ENCODE results near the gene NUP58. TPM values are rescaled to one million over a fixed set of nuclear protein-coding genes. Genes with fewer than 3 reads are reported as not detected.

NUP58 gene
- total RNA-seq, 1 donor from 2014 or later, result 37.7 TPM

DNA sequence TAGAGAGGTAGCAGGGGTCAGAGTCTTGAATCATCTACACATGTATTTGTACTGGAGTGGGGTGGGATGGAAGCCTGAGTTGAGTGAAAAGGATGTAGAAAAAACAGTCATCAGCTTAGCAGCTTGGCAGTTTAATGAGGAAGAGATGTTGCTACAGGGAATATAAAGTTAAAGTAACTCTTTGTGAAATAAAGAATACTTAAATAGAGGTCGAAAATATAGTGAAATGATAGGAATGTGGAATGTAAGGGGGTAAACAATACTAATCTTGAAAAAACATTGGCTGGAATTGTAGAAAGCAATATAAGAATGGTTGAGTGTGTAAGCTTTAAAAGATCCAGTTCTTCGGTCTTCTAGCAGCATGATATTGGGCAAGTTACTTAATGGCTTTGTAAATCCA is 22.7 kb downstream of the NUP58 start:
- no peak for DNase-seq (ENCODE audit: low spot score)
- Mint-ChIP-seq H3K36me3 (ENCODE audit: low read depth) (peaks cover 17% of the 10 kb centered on the region), H3K27ac (ENCODE audit: unreplicated experiment) (peak overlapping the region; percentile 49), H3K4me3 (ENCODE audit: unreplicated experiment) (no peak overlapping the region), H3K9me3 (ENCODE audit: low read depth) (no peaks in the 10 kb centered on the region), H3K4me1 (ENCODE audit: low read depth) (peaks cover 9% of the 10 kb centered on the region), H3K27me3 (ENCODE audit: low read depth) (no peaks in the 10 kb centered on the region)
- TF ChIP-seq, protein P1, sequence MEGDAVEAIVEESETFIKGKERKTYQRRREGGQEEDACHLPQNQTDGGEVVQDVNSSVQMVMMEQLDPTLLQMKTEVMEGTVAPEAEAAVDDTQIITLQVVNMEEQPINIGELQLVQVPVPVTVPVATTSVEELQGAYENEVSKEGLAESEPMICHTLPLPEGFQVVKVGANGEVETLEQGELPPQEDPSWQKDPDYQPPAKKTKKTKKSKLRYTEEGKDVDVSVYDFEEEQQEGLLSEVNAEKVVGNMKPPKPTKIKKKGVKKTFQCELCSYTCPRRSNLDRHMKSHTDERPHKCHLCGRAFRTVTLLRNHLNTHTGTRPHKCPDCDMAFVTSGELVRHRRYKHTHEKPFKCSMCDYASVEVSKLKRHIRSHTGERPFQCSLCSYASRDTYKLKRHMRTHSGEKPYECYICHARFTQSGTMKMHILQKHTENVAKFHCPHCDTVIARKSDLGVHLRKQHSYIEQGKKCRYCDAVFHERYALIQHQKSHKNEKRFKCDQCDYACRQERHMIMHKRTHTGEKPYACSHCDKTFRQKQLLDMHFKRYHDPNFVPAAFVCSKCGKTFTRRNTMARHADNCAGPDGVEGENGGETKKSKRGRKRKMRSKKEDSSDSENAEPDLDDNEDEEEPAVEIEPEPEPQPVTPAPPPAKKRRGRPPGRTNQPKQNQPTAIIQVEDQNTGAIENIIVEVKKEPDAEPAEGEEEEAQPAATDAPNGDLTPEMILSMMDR (IDR thresholded peaks at IDR 0.05), result no peak

GRCh38 chr13:25329706-25330105 is 28.3 kb downstream of the NUP58 start:
- Mint-ChIP-seq H3K4me1 (ENCODE audit: low read depth) (peaks cover 9% of the 10 kb centered on the region), H3K36me3 (ENCODE audit: low read depth) (peaks cover 31% of the 10 kb centered on the region)
- TF ChIP-seq, protein P1 (IDR thresholded peaks at IDR 0.05), result no peak

DNA sequence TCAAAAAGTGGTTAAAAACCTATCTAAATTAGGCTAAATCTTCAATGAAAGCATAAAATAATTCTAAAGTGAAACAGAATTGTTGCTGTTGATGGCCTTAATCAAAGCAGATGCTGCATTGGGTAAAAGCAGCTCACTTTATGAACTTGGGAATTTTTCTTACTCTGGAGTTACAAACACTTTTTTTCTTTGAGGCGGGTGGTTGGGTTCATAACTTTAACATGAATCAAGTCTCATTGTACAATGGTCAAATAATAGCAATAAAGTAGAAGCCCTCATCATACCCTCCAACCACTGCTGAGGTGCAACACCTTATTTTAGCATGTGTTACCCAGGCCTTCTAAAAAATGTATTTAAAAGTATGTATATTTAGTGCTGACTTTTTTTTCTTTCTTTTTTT is 29.1 kb downstream of the NUP58 start:
- no peak overlapping the region for H3K4me3 Mint-ChIP-seq (ENCODE audit: unreplicated experiment)

More at GRCh38 chr13:25329706-25330105, 28.3 kb downstream of the NUP58 start:
- Mint-ChIP-seq H3K27me3 (ENCODE audit: low read depth) (no peaks in the 10 kb centered on the region), H3K27ac (ENCODE audit: unreplicated experiment) (no peak overlapping the region), H3K4me3 (ENCODE audit: unreplicated experiment) (no peak overlapping the region), H3K9me3 (ENCODE audit: low read depth) (no peaks in the 10 kb centered on the region)
- no peak for DNase-seq (ENCODE audit: low spot score)

GRCh38 chr13:25335856-25336255 is 34.4 kb downstream of the NUP58 start:
- H3K36me3 Mint-ChIP-seq (ENCODE audit: low read depth), result peaks cover 17% of the 10 kb centered on the region
- TF ChIP-seq, protein P1 (IDR thresholded peaks at IDR 0.05), result no peak
- H3K27ac Mint-ChIP-seq (ENCODE audit: unreplicated experiment), result no peak overlapping the region
- peaks cover 9% of the 10 kb centered on the region for H3K4me1 Mint-ChIP-seq (ENCODE audit: low read depth)
- H3K9me3 Mint-ChIP-seq (ENCODE audit: low read depth), result no peaks in the 10 kb centered on the region
- no peaks in the 10 kb centered on the region for H3K27me3 Mint-ChIP-seq (ENCODE audit: low read depth)
- no peak overlapping the region for H3K4me3 Mint-ChIP-seq (ENCODE audit: unreplicated experiment)
- no peak for DNase-seq (ENCODE audit: low spot score)

More for the DNA sequence above, 29.1 kb downstream of the NUP58 start:
- DNase-seq (ENCODE audit: low spot score), result no peak
- H3K9me3 Mint-ChIP-seq (ENCODE audit: low read depth), result no peaks in the 10 kb centered on the region
- H3K27ac Mint-ChIP-seq (ENCODE audit: unreplicated experiment), result no peak overlapping the region
- H3K4me1 Mint-ChIP-seq (ENCODE audit: low read depth), result peaks cover 9% of the 10 kb centered on the region
- H3K36me3 Mint-ChIP-seq (ENCODE audit: low read depth), result peaks cover 28% of the 10 kb centered on the region
- TF ChIP-seq, protein P1 (IDR thresholded peaks at IDR 0.05), result no peak
- H3K27me3 Mint-ChIP-seq (ENCODE audit: low read depth), result no peaks in the 10 kb centered on the region

DNA sequence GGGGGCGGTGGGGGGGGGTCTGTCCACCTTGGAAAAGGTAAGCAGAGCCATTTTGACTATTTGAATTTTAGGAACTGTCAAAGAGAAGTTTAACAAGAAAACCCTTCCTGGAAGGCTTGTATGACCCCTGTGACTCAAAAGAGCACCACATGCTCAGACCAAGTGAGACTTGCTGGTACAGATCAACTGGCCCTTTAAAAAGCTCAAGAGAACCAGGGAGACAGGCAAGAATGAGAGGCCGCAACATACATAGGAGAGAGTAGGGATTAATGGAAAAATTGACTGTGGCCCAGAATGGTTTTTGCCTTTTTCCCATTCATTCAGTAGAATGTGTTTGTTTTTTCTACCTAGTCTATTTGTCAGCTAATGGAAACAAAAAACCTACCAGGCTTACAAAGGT is 44.2 kb downstream of the NUP58 start:
- TF ChIP-seq, protein P1 (IDR thresholded peaks at IDR 0.05), result no peak
- no peaks in the 10 kb centered on the region for H3K4me1 Mint-ChIP-seq (ENCODE audit: low read depth)
- no peak overlapping the region for H3K4me3 Mint-ChIP-seq (ENCODE audit: unreplicated experiment)
- peaks cover 5% of the 10 kb centered on the region for H3K36me3 Mint-ChIP-seq (ENCODE audit: low read depth)
- no peak overlapping the region for H3K27ac Mint-ChIP-seq (ENCODE audit: unreplicated experiment)
- no peaks in the 10 kb centered on the region for H3K27me3 Mint-ChIP-seq (ENCODE audit: low read depth)
- H3K9me3 Mint-ChIP-seq (ENCODE audit: low read depth), result no peaks in the 10 kb centered on the region
- DNase-seq (ENCODE audit: low spot score), result no peak
